CD4-positive, alpha-beta T cell treated with Interleukin-4 for 4 hours (primary cell): Measurements from ENCODE around the gene BCR.

Experiments
- DNase-seq: peaks from one replicate; pipeline ENCODE4 v3.0.0-alpha.2; 2020

The BCR gene

GRCh38 chr22:23248583-23248982, 68.3 kb downstream of the BCR start:
- DNase-seq: no peak

DNA sequence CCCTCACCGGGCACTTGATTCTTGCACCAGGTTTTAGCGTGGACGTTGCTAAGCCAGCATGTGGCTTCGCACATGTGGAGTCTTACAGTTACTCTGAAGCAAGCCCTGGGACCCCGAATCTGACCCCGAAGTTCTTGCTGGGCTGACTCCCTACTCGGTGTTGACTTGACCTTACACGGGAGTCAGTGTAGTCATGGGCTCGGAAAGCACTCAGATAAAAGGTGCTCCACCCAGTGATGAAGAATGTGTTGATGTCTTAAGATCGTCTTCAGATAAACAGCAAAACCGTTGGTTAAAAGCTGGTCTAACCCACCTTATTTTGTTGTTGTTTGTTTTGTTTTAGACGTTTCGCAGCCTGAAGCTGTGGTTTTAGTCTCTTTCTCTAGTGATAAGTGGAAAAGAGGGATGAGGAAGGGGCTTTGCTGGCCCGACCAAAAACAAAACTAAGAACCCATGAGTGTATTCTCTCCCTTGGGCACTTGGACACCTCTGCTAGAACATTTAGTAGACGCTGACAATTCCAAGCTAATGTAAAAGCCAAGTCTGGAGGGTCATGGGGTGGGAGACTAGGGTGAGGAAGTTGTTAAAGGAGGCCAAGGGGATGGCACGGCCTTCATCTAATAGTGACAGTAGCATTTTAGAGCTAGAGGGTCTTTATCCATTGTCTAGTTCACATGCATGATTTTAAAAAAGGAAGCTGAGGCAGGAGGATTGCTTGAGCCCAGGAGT, 69.9 kb downstream of the BCR start:
- peak; percentile 23 for DNase-seq

- no peak for DNase-seq
Measured at GRCh38 chr22:23250785-23251363, 70.6 kb downstream of the BCR start.

DNA sequence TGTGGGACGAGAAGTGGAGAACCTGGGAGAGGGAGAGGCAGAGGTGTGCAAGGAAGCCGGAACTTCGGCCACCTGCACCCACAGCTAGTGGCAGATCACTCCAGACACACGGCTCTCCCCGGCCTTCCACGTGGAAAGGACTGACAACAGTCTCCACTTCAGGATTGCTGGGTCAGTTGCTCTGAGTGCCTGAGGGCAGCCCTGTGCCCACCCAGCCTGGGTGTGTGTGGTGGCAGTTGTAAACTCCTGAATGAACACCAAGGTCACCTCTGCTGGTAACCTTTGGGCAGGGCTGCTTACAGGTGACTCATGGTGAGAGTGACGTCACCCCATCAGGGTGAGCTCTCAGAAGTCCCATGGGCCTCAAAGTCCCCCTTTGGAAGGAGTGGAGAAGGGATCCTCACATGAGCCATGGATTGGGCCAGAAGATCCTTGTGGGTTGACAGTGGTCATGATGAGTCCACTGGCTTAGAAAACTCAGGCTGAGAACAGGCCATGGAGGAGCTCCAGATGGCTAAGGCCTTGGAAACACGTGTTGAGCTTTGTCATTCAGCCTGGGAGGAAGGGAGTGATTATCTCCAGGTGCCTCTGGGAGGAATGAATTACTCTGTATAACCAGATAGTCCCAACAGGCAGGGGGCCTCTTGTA, 71.3 kb downstream of the BCR start:
- DNase-seq: no peak

- DNase-seq: no peak
Measured at GRCh38 chr22:23253475-23254055, 73.3 kb downstream of the BCR start.

- DNase-seq: no peak
Measured at GRCh38 chr22:23255506-23256170, 75.3 kb downstream of the BCR start.

GRCh38 chr22:23256171-23256932, 76.0 kb downstream of the BCR start:
- DNase-seq: no peak

GRCh38 chr22:23256986-23257888, 76.9 kb downstream of the BCR start:
- no peak for DNase-seq

GRCh38 chr22:23257889-23258825, 77.8 kb downstream of the BCR start:
- no peak for DNase-seq

GRCh38 chr22:23258826-23259170, 78.5 kb downstream of the BCR start:
- no peak for DNase-seq

GRCh38 chr22:23259916-23260644, 79.8 kb downstream of the BCR start:
- DNase-seq: no peak

DNA sequence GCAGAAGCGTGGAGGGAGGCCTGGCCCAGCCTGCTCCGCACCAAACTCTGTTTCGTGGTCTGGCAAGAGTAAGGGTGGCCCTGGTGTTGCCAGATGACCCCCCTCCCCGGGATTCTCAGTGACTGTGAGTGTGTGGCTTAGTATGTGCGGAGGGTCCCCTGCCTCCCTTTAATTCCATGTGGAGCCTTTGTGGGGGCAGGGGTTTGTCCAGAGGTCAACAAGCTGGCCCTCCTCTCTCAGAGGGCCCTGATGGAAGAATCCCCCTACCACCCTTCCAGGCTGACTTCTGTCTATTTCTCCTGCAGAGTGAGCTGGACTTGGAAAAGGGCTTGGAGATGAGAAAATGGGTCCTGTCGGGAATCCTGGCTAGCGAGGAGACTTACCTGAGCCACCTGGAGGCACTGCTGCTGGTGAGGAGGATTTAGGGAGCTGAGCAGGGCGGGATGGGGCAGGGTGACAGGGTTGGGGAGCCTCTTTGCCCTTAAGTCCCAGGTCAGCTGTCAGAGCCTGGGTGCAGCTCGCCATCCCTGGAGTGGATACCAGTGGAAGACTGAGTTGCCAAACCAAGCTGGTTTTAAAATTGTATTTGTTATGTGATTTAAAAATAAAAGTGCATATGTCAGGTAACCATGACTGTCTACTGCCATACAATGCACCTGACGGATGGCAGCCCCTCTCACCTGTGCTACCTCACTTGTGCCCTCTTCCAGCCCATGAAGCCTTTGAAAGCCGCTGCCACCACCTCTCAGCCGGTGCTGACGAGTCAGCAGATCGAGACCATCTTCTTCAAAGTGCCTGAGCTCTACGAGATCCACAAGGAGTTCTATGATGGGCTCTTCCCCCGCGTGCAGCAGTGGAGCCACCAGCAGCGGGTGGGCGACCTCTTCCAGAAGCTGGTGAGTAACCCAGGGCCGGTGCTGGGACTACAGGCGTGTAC, 80.6 kb downstream of the BCR start:
- no peak for DNase-seq

- no peak for DNase-seq
Measured at GRCh38 chr22:23261900-23262450, 81.7 kb downstream of the BCR start.

DNA sequence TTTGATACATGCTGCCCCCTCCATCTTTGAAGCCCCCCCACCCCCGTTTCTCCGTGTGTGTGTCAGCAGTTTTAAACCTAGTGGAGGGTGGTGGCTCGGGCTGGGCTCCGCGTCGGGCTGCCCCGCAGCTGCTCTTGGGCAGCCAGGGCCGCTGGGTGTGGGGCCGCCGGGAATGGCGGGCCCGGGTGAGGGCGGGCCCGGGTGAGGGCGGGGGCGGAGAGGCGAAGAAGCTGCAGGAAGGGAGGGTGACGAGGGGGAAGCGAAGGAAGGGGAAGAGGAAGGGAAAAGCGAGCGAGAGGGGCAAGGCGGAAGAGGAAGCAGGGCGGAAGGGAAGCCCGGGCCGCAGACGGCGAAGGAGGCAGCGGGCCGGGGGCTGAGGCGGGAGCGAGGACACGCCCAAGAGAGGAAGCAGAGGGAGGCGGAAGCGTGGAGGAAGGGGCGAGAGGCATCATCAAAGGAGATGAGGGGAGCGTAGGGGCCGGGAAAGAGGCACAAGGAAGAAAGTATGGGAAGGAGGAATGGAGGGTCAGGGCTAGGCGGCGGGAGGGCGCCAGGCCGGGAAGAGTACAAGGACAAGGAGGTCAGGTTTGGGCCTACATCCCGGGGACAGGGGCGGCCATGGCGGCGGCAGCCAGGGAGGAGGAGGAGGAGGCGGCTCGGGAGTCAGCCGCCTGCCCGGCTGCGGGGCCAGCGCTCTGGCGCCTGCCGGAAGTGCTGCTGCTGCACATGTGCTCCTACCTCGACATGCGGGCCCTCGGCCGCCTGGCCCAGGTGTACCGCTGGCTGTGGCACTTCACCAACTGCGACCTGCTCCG, 82.4 kb downstream of the BCR start:
- no peak for DNase-seq

GRCh38 chr22:23263651-23264555, 83.6 kb downstream of the BCR start:
- DNase-seq: peak; percentile 77
